ENCODE measurements around the gene LPAR1.

LPAR1 gene

GRCh38 chr9:110958847-110959246 lies 79.4 kb downstream of the LPAR1 start:
- H3K27me3 ChIP-seq (replicated peaks; ENCODE audit: insufficient read depth, low read length), result peaks cover 18% of the 10 kb centered on the region; the same call in 1 of the 2 replicates
- no peak overlapping the region for H3K27ac ChIP-seq (ENCODE audit: low read length)
- no peaks in the 10 kb centered on the region for H4K20me1 ChIP-seq (ENCODE audit: insufficient read depth, low read length)
- no peak overlapping the region for H3K9ac ChIP-seq (ENCODE audit: low read length)
- no peaks in the 10 kb centered on the region for H3K79me2 ChIP-seq (ENCODE audit: low read length)
- H3F3A ChIP-seq (ENCODE audit: insufficient read depth, low read length), result no peaks in the 10 kb centered on the region
- H3K4me1 ChIP-seq (ENCODE audit: low read length), result peaks cover 15% of the 10 kb centered on the region
- no peak overlapping the region for H2AFZ ChIP-seq (ENCODE audit: low read length)
- no peaks in the 10 kb centered on the region for H3K9me3 ChIP-seq (replicated peaks; ENCODE audit: insufficient read depth, low read length)
- no peak overlapping the region for H3K4me3 ChIP-seq (ENCODE audit: low read length)
- no peaks in the 10 kb centered on the region for H3K9me2 ChIP-seq (replicated peaks; ENCODE audit: insufficient read depth, low read length)
- H3K4me2 ChIP-seq (ENCODE audit: low read depth, low read length), result no peak overlapping the region
- no peaks in the 10 kb centered on the region for H3K36me3 ChIP-seq (replicated peaks; ENCODE audit: insufficient read depth, low read length)
- TF ChIP-seq EZH2 (optimal IDR thresholded peaks at IDR 0.05; ENCODE audit: low read depth, low read length) (no peak), EZH2phosphoT487 (IDR thresholded peaks at IDR 0.05; ENCODE audit: low read length) (no peak), CTCF (IDR thresholded peaks at IDR 0.05; ENCODE audit: low read length) (no peak)
- DNase-seq, result no peak

GRCh38 chr9:110954822-110955291 lies 83.4 kb downstream of the LPAR1 start:
- no peaks in the 10 kb centered on the region for H3K9me3 ChIP-seq (replicated peaks; ENCODE audit: insufficient read depth, low read length)
- no peak overlapping the region for H2AFZ ChIP-seq (ENCODE audit: low read length)
- H3K79me2 ChIP-seq (ENCODE audit: low read length), result no peaks in the 10 kb centered on the region
- H3K4me3 ChIP-seq (ENCODE audit: low read length), result no peak overlapping the region
- H3K36me3 ChIP-seq (replicated peaks; ENCODE audit: insufficient read depth, low read length), result no peaks in the 10 kb centered on the region
- H3F3A ChIP-seq (ENCODE audit: insufficient read depth, low read length), result no peaks in the 10 kb centered on the region
- peaks cover 27% of the 10 kb centered on the region for H3K4me1 ChIP-seq (ENCODE audit: low read length)
- no peaks in the 10 kb centered on the region for H4K20me1 ChIP-seq (ENCODE audit: insufficient read depth, low read length)
- H3K27me3 ChIP-seq (replicated peaks; ENCODE audit: insufficient read depth, low read length), result peaks cover 18% of the 10 kb centered on the region; the same call in 1 of the 2 replicates
- no peak for TF ChIP-seq EZH2 (optimal IDR thresholded peaks at IDR 0.05; ENCODE audit: low read depth, low read length)
- TF ChIP-seq CTCF (IDR thresholded peaks at IDR 0.05; ENCODE audit: low read length), result no peak
- TF ChIP-seq EZH2phosphoT487 (IDR thresholded peaks at IDR 0.05; ENCODE audit: low read length), result no peak
- H3K27ac ChIP-seq (ENCODE audit: low read length), result no peak overlapping the region
- no peaks in the 10 kb centered on the region for H3K9me2 ChIP-seq (replicated peaks; ENCODE audit: insufficient read depth, low read length)
- no peak overlapping the region for H3K9ac ChIP-seq (ENCODE audit: low read length)
- peak; percentile 33 for DNase-seq
- peak overlapping the region; percentile 9; the same call in 1 of the 2 replicates for H3K4me2 ChIP-seq (ENCODE audit: low read depth, low read length)

GRCh38 chr9:110952540-110952859 lies 85.8 kb downstream of the LPAR1 start:
- H3K9me2 ChIP-seq (replicated peaks; ENCODE audit: insufficient read depth, low read length), result no peaks in the 10 kb centered on the region
- H3K4me2 ChIP-seq (ENCODE audit: low read depth, low read length), result peak overlapping the region; percentile 11; the same call in 1 of the 2 replicates
- no peak overlapping the region for H3K9ac ChIP-seq (ENCODE audit: low read length)
- H4K20me1 ChIP-seq (ENCODE audit: insufficient read depth, low read length), result no peaks in the 10 kb centered on the region
- TF ChIP-seq EZH2 (optimal IDR thresholded peaks at IDR 0.05; ENCODE audit: low read depth, low read length) (no peak), CTCF (IDR thresholded peaks at IDR 0.05; ENCODE audit: low read length) (no peak), EZH2phosphoT487 (IDR thresholded peaks at IDR 0.05; ENCODE audit: low read length) (no peak)
- no peaks in the 10 kb centered on the region for H3F3A ChIP-seq (ENCODE audit: insufficient read depth, low read length)
- no peak overlapping the region for H3K27ac ChIP-seq (ENCODE audit: low read length)
- H3K27me3 ChIP-seq (replicated peaks; ENCODE audit: insufficient read depth, low read length), result peaks cover 18% of the 10 kb centered on the region; the same call in 1 of the 2 replicates
- no peak overlapping the region for H2AFZ ChIP-seq (ENCODE audit: low read length)
- H3K4me3 ChIP-seq (ENCODE audit: low read length), result no peak overlapping the region
- no peaks in the 10 kb centered on the region for H3K79me2 ChIP-seq (ENCODE audit: low read length)
- peak; percentile 66 for DNase-seq
- H3K9me3 ChIP-seq (replicated peaks; ENCODE audit: insufficient read depth, low read length), result no peaks in the 10 kb centered on the region
- H3K4me1 ChIP-seq (ENCODE audit: low read length), result peaks cover 27% of the 10 kb centered on the region
- no peaks in the 10 kb centered on the region for H3K36me3 ChIP-seq (replicated peaks; ENCODE audit: insufficient read depth, low read length)

All from MM.1S (cell line).